NB4 (cell line): ENCODE measurements around the gene XKR7.
A peak's percentile ranks its signal among the peaks of the same experiment; 100 is the strongest.

Source experiments
- DNase-seq: peaks from one replicate; pipeline ENCODE4 v3.0.0; 2010; ENCODE audit warnings: low read depth
- H3K4me3 ChIP-seq: one replicate; pipeline ENCODE4 v1.5.1; 2011; ENCODE audit warnings: mild to moderate bottlenecking, low read depth, low read length, moderate library complexity
- CTCF ChIP-seq: IDR thresholded peaks from one replicate; pipeline ENCODE4 v1.5.1; 2012; ENCODE audit warnings: low read depth, low read length
- MAX ChIP-seq: IDR thresholded peaks from 2 replicates; pipeline ENCODE4 v1.6.1; 2011; ENCODE audit warnings: low read depth, low read length
- MYC ChIP-seq: IDR thresholded peaks from 2 replicates; pipeline ENCODE4 v1.6.1; 2011; ENCODE audit warnings: low read depth, low read length
- POLR2A ChIP-seq: IDR thresholded peaks from 2 replicates; pipeline ENCODE4 v1.6.1; 2011; ENCODE audit warnings: mild to moderate bottlenecking; ENCODE audit not compliant: insufficient read length; ENCODE audit errors: extremely low read depth

The XKR7 gene

DNA sequence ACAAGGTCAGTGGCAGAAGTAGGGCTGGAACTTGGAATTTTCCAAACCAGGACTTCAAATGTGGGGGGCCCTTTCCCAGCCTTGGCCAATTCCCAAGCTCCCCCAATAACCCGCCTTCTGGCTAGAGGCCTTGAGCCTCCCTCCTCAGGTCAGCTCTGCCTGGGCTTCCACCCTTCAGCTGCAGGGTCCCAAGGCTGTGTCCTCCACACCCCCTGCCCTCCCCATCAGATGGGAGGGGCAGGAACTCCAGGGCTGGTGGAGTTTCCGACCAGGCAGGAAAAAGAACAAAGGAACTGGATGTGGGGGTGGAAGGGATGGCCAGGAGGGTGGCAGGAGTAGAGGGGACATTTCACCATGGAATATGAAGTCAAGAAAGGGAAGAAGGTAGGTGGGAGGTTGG, 42.1 kb downstream of the XKR7 start, which contains the start of gene CCM2L:
CCM2L (plus strand) TSS at position 338 of the 400 bp plus-strand sequence; CDS start at position 355, 17 bp downstream.
- H3K4me3 ChIP-seq: no peak within 1 kb of the TSS
- TF ChIP-seq CTCF: no peak
- TF ChIP-seq POLR2A: no peak
- no peak for TF ChIP-seq MAX
- TF ChIP-seq MYC: no peak
- DNase-seq: no peak

DNA sequence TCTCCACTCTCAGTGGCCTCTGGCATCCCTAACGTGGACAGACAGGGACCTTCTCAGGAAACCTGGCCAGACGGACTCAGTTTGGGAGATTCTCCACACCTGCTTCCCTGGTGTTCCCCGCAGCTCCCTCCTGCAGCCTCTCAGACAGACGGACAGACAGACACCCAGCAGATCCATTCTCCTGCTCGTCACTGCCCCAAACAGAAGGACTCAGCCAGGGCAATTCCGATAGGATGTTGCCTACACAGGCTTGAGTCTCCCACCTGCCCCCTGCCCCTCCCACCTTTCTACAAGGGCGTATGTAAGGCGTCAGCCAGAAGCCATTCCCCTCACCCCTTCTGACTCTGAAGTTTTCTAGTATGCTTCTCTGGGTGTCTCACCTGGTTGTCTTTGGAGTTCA, 42.7 kb downstream of the XKR7 start:
- no peak overlapping the region for H3K4me3 ChIP-seq
- TF ChIP-seq CTCF: no peak
- TF ChIP-seq MYC: no peak
- no peak for TF ChIP-seq MAX
- DNase-seq: no peak

- no peak for DNase-seq
- no peak overlapping the region for H3K4me3 ChIP-seq
- TF ChIP-seq POLR2A (no peak), CTCF (no peak)
Observed at GRCh38 chr20:32012159-32012688, 44.3 kb downstream of the XKR7 start.

DNA sequence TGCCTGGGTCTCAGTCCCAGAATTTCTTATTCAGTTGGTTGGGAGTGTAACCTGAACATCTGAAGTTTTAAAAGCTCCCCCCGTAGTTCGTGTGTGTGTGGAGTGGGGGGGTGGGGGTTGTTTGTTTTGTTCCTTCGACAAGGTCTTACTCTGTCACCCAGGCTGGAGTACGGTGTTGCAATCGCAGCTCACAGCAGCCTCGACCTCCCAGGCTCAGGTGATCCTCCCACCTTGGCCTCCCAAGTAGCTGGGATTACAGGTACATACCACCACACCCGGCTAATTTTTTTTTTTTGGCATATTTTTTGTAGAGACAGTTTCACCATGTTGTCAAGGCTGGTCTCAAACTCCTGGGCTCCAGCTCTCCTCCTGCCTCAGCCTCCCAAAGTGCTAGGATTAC, 45.4 kb downstream of the XKR7 start:
- TF ChIP-seq CTCF (no peak), MYC (no peak), MAX (no peak), POLR2A (no peak)
- no peak for DNase-seq
- no peak overlapping the region for H3K4me3 ChIP-seq

DNA sequence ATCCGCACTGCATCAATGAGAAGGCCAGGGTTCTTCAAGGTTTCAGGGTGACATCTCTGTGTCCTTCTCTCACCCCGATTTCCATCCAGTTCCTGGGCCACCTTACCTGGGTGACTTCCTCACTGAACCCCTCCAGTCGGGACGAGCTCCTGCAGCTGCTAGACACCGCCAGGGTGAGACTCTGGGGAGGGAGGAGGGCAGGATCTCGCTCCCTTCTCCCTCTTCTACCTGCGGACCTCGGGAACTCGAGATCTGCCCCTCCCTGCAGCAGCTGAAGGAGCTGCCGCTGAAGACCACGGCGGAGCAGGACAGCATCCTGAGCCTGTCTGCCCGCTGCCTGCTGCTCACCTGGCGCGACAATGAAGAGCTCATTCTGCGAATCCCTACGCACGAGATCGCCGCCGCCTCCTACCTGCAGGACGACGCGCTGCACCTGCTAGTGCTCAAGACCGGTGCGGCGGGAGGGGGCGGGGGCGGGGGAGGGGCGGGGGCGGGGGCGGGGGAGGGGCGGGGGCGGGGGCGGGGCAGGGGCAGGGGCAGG, 49.8 kb downstream of the XKR7 start:
- DNase-seq: peak; percentile 39
- no peak for TF ChIP-seq MAX
- no peak for TF ChIP-seq MYC
- TF ChIP-seq POLR2A: no peak
- TF ChIP-seq CTCF: peak; percentile 27
- no peak overlapping the region for H3K4me3 ChIP-seq
